Right kidney (tissue), 1 donor: ENCODE data around the gene RETREG3.

ENCODE experiments used
- DNase-seq: peaks from one replicate; pipeline ENCODE4 v3.0.0-alpha.2; 2016

The RETREG3 gene

DNA sequence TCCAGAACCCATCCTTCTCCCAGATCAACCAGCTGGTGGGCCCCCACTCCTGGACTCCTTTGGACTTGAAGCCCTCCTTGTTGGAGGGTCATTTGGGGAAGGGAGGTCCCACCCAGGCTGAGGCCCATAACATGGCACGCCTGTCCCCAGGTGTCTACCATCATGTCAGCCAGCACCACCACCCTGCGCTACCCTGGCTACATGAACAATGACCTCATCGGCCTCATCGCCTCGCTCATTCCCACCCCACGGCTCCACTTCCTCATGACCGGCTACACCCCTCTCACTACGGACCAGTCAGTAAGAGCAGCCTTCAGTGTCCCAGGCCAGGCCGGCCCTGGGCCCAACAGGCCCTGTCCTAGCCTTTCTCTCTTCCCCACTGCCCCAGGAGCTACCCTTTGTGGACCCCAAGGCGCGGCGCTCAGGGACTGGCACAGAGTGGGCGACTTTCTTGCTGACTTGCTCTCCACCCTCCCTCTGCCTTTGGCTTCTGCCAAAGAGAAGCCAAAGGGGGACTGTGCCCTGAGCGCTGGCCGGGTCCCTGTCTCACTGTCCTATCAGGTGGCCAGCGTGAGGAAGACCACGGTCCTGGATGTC, 4.6 kb upstream of the RETREG3 start:
- DNase-seq: no peak

DNA sequence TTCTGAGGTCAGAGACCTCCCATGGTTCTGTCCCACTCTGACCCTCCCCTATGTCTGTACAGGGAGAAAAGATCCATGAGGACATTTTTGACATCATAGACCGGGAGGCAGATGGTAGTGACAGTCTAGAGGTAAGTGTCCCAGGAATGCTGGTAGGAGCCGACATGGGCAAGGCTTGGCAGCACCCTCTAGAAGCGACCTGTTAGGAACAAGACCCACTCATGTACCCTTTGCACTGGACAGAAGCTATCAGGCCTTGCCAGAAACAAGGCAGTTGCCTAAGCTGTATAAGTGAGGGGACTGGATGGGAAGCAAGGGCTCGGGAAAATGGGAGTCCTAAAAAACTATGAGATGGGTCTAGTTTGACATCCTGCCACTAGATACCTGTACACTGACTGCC, 2.8 kb upstream of the RETREG3 start:
- DNase-seq: no peak

DNA sequence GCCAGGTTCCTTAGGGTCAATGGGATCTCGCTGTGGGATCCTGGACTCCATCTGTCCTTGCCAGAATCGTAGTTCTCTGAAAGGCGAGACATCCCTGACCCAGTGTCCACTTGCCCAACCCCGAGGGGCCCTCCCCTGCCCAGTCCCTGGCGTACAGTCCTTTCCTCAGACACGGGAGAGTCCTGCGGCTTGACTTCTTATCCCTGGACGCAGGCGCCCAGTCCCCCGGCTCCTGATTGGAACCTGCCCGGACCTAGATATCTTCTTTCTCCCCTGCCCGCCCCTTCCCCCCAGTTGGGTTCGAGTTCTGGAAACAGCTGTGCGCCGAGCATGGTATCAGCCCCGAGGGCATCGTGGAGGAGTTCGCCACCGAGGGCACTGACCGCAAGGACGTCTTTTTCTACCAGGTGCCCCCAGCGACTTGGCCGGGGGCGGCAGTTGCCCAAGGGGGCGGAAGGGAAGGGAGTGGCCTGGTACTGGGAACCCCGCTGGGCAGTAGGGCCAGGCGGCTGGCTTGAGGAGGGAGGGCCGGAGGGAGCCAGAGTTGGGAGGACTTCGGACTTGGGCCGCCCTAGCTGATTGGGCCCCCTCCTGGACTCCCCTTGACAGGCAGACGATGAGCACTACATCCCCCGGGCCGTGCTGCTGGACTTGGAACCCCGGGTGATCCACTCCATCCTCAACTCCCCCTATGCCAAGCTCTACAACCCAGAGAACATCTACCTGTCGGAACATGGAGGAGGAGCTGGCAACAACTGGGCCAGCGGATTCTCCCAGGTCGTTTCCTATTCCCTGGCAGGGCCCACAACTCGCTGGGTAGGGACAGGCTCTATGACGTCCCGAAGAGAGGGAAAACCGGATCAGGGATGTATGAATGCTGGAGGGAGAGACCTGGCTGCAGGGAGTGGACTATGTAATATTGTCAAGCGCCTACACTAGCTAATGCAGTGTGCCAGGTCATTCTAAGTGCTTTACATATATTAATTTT, 934 bp upstream of the RETREG3 start:
- peak; percentile 16 for DNase-seq

DNA sequence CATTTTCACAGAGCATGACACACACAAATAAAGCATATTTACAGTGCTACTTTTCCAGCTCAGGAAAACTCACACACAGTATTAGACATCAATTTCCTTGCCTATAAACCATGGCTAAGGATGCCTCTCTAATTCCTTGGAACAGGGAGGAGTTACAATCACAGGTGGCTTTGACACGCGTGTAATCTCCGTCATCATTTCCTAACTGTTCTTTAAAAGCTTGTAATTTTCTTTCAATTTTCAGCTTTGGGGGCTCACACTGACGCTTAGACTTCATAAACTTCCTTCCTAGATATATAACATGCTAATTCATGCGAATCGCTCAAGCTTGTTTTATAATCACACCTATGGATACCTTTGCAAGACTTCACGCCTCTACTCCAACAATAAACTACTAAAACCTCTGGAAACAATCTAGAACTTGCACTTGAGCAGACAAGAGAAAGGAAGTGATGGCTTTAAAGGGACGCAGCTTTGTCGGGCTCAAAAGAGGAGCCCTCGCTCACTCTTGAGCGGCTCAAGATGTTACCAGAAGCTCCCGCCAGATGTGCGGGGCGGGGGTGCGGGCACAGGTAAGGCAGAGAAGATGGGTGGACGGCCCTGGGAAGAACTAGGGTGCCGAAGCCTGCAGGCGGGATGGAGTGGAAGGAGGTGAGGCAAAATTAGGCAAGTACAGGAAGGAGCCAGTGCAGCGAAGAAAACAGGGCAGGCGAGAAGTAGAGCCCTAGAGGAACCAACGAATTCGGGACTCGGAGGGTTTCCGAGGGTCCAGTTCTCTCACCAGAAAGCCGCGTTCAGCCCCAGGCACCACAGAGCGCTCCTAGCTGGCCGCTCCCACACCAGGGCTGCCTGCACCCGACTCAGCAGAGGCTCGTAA, 631 bp downstream of the RETREG3 start:
- no peak for DNase-seq

DNA sequence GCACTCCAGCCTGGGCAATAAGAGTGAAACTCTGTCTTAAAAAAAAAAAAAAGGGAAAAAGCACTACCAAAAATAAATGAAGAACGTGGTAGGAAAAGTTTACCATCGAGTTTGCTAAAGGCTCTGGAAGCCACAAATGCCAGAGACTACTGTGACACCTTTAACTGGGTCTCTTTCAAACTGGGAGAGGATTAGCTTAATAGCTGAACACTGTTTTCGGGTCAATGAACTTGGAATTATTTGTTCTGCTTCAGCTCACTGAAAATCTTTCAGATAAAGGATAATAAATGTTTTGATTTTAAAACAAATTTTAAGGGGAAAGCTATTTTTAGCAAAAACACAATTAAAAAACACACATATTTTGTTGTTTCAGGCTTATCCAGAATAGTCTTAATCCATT, 1.4 kb downstream of the RETREG3 start:
- DNase-seq: no peak

DNA sequence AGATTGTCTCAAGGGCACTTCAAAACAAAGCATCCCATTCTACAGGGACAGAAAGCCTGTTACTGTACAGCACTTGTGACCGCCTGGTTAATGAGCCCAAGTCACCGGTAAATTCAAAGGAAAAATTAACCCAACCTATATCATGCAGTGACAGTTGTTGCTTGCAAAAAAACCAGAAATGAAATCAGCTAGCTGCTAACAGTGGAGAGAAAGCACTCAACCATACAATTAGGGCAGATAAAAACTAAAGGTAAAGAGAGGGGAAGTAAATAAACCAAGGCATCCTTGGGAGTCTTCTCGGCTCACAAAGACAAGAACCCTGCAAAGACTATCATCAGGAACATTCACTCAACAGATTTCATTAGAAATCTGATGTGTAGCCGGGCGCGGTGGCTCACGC, 5.9 kb downstream of the RETREG3 start:
- no peak for DNase-seq

DNA sequence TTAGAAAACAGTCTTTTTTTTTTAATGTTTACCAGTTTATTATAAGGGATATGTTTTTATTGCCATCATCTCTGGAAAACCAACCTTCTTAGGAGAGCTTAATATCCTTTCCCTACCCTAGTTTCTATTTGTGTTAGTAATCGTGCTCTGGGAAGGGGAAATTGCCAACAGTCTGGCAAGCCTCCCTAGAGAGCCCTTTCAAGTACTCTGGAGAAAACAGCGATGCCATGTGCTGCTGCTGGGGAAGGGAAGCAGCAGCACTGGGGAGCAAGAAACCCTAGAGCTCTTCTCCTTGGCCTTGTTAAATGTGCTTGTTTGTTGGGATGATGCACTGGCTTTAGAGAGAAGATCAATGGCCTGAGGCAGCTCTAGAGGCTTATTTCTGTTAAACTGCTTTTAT, 10.3 kb downstream of the RETREG3 start:
- no peak for DNase-seq

DNA sequence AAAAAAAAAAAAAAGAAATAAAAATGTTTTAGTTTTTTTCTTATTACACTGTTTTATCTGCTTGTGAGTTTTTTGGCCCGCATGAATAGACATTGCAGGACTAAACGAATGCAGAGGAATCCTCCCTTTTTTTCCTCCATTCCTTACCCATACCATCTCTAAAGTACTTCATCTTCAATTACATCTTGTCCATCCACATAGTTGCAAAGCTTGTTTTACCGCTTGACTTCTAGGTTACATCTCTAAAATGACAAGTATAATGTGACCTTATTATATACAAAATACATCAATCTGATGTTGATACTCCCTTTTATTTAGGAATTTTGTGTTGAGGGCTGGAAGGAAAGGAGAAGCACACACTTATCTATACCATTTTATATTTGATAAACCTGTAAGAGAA, 12.8 kb downstream of the RETREG3 start:
- DNase-seq: no peak

DNA sequence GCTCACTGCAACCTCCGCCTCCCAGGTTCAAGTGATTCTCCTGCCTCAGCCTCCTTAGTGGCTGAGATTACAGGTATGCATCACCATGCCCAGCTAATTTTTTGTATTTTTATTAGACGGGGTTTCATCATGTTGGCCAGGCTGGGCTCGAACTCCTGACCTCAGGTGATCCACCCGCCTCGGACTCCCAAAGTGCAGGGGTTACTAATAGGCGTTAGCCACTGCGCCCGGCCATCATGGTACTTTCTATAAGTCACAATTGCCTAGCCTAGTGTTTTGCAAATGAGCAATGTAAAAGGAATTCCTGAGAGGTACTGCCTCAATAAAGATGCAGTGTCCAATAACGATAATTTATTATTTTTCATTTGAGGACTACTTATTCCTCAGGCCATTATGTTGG, 17.8 kb downstream of the RETREG3 start:
- no peak for DNase-seq

DNA sequence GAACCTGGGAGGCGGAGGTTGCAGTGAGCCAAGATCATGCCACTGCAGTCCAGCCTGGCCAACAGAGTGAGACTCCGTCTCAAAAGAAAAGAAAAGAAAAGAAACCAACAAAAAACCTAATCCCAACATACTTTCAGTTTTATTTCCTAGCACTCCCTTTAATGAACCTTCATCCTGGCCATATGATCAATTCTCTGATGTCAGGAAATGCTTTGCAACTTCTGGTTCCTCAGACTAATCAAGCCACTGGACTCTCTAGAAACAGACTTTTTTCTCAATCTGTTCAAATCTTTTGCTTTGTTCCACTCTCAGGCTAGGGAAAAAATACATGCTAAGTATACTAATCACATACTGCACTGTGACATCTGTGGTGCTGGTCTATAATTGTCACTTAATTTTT, 18.3 kb downstream of the RETREG3 start:
- DNase-seq: no peak

DNA sequence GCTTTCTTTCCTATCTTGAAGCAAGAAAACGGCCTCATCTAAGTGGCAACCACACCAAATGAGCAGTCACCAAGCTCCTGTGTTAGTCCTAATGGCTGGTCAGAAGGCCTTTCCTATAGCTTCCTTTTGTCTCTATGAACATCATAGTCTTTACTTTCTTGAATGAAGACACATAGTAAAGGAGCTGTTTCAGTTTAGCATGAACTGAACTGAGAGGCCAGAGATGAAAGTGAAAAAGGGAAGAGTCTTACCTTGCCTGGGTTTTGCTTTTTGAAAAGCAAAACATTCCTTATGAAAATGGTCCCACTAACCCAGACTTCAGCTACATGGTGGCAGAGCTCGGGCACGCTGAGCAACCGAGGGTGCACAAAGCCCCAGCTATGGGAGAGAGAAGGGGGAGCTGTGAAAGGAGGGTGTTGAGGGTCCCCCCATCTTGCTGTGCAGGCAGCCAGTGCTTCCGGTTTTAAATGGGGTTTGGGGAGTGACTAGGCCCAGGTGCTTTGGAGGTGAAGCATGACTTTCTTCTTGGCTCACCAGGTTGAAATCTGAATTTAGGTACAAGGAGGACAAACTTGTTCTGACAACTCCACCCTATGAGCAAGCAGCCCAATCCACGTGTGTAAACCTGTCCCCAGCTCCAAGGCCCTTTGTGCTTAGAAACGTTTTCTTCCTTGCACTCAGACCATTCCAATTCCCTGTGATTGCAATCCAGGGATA, 22.5 kb downstream of the RETREG3 start:
- no peak for DNase-seq

DNA sequence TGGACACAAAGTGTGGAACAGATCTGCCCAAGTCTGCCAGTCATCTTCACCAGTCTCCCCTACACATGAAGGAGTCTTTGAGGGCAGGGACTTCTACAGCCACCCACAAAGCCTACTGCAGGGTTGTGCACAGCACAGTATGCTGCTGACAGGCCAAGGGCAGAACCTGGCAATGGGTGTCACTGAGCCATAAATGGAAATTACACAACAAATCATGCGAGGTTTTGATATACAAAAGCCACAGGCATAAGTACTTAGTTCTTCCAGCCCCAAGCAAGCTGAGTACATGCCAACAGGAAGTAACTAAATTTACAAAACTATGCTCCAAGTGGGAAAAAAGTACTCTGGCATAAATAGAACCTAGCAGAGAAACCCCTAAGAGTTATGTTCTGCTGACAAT, 23.8 kb downstream of the RETREG3 start:
- no peak for DNase-seq

DNA sequence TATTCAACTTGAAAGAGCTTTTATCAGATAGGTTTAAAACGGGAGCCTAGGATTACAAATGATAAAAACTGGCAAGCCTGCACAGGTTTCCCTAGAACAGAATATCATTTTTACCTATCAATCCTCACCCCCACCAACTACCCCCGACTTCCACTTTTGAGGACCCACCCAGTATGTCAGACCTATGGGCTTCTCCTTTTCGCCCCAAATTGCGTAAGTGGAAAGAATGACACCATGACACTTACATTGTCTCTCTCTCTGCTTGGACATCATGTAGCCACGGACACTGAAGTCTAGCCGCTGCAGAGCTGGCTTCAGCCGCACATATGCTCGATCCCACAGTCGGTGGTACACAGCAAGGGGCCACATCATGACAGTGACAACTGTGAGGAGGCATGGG, 24.3 kb downstream of the RETREG3 start:
- no peak for DNase-seq

DNA sequence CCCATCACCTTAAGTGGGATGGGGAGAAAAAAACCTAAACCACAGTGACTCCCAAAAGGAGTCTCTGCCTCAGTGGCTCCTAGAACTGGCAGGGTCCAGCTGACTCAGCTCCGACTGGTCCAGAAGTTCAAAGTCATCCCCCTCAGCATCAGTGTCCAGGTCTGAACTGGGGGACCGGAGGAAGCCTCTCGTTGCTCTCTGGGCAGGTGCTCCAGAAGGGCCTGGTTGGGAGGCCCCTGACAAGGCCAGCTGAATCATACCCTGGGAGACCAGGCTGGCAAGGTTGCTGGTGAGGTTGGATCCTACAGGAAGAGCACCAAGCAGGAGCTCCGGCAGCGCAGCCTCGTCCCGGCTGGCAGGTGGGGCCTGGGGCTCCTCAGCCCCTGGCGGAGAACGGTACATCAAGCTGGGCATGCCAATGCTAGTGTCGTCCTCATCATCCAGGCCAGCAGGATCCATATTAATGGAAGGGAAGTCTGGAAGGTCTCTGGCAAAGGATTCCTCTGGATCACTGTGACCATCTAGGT, 27.4 kb downstream of the RETREG3 start:
- no peak for DNase-seq

DNA sequence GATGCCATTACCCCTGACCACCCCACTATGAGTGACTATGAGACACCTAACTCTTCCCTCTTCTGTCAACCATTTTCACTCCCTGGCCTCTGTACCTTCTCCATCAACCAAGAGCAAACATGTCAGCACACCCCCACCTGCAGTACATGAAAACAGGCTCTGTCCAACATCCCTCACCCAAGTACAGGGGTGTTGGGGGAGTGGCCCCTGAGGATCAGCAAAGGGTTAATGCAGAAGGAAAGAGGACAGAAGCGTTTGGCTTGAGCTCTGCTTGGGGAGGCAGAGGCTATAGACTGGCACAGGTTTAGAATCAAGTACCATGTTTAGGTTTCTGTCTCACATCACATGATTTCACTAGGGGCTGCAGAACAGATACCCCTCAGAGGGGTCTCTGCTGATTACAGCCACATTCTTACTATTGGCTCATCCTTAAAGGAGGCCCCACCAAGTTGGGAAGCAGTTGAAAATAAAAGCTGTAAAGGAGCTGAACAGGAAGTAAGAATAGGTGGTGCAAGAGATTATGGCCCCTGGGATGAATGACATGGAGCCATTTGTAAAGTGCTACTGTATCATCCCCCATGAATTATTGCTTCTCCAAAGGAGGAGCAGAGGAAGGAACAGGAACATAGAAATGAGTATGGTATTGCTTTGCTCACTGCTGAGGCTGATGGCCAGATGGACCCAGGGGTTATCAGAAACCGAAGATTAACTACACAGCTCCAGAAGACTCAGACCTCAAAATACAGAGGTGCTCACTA, 29.2 kb downstream of the RETREG3 start:
- no peak for DNase-seq

DNA sequence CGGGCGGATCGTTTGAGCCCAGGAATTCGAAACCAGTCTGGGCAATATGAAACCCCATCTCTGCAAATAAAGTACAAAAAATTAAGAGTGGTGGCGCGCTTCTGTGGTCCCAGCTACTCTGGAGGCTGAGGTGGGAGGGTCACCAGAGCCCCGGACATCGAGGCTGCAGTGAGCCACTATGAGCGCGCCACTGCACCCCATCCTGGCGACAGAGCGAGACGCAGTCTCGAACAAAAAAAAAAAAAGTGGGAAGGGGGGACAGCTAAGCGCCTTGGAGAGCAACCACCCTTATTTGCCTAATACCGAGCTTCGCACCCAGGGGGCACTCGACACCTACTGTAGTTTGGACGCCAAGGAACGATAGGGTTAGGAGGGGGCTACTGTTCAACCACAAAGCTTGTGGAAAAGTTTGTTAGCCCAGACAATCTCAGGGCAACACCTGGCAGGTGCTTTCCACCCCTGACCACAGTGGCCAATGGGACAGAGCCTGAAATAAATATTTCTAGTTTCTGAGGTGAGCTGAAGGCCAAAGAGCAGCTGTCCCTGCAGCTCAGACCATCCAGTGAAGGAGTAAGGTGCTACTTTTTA, 30.8 kb downstream of the RETREG3 start:
- DNase-seq: no peak

DNA sequence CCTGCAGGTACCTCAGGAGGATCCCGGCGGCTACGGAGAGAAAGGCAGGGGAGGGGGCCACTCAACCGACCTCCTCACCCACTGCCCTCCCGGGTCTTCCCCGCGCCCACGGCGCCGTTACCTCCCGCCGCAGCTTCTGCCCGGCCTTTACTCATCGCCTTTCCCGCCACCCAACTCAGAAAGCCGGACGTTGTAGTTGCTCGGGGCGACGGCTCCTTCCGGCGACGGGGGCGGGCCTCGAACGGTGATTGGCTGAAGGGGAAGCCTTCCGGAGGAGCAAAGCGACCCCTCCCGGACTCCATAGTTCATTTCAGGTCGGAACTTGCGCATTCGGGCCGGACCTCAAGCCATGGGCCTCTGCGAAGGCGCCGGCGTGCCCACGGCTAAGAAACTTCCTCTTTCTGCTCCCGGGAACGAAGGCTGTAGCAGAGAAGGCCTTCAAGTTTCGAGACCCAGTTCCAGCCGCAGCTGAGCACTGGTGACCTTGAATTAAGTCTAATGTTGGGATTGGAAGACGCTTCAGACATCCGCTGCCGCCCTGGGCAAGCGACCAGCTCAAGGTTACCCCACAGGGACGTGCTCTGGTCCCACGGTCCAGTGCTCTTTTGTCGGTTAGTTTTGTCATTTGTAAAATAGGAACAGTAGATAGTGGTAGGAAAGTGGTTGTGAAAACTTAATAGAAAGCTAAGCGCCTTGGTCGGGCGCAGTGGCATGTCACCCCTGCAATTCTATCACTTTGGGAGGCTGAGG, 31.5 kb downstream of the RETREG3 start, which contains the start of gene PSMC3IP:
TSS of gene PSMC3IP (minus strand) at position 198 of the 750 bp plus-strand sequence. CDS start at position 155, 43 bp downstream.
- peak; percentile 88 for DNase-seq

DNA sequence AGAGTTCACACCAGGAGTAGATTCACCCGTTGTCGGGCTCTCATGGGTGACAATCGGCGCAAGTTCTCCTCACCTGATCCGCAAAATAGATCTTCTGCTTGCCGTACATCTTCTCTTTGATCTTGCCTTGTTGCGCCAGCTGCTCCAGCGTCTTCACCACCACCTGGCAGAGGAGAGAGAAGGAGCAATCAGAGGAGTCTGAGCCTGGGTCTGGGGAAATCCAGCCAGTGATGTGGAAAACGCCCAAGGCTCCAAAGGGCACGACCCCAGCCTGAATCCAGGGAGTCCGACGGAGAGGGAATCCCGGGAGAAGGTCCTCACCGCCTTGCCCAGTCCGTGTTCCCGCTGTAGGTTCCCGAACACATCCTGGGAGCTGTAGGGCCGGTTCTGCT, 32.0 kb downstream of the RETREG3 start:
- no peak for DNase-seq

DNA sequence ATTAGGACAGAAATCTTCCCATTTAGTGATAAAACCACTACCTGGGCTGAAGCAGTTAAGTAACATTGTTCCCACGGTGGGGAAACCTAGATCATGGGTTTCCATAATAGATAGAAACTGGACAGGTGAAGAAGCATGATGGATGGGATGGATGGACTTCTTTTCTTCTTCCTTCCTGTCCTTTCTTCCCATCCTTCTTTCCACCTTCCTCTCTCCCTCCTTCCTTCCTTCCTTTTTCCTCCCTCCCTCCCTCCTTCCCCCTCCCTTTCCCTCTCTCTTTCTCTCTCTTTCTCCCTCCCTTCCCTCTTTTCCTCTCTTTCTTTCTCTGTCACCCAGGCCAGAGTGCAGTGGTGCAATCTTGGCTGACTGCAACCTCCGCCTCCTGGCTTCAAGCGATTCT, 34.7 kb downstream of the RETREG3 start:
- no peak for DNase-seq

DNA sequence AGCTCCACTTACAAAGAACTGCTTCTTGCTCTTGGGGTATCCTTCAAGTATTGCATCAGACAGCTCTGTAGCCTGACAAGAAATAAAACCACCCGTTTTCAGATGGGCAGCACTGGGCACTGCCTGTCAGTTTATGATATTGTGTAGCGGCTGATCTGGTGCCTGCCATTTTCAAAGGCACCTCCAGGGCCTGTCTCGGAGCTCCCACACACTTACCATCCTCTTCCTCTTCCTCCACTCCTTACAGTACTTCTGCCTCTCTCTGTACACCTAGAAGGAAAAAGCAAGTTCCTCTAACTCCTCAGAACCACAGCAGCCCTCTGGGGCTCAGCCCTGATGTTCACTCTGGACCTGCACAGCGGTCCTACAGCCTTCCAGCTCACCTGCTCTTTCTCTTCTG, 36.1 kb downstream of the RETREG3 start:
- no peak for DNase-seq
